Suprapubic skin (tissue), 4 donors: ENCODE results near the gene XYLT2. TPM values are rescaled to one million over a fixed set of nuclear protein-coding genes. Genes with fewer than 3 reads are reported as not detected.
"Not testable (repeated sequence)": the region's sequence is repeated elsewhere in the genome, so short reads cannot be mapped to it uniquely, and the experiment has no call there.

Experiments used
- DNase-seq, 2 donors: peaks; one replicate each; pipeline ENCODE4 v3.0.0-alpha.2; 2019; ENCODE audit warnings: low spot score in 2 of 2
- H3K27ac ChIP-seq: fragments of 200-600 bp; sonication (generic); one replicate; pipeline ENCODE4 v1.5.1; 2019
- H3K27me3 ChIP-seq: fragments of 200-600 bp; sonication (generic); one replicate; pipeline ENCODE4 v1.5.1; 2019
- H3K36me3 ChIP-seq: fragments of 200-600 bp; sonication (generic); one replicate; pipeline ENCODE4 v1.5.1; 2019
- H3K4me1 ChIP-seq: fragments of 200-600 bp; sonication (generic); one replicate; pipeline ENCODE4 v1.5.1; 2019
- H3K4me3 ChIP-seq: fragments of 200-600 bp; sonication (generic); one replicate; pipeline ENCODE4 v1.5.1; 2019; ENCODE audit warnings: mild to moderate bottlenecking
- H3K9me3 ChIP-seq: fragments of 200-600 bp; sonication (generic); one replicate; pipeline ENCODE4 v1.5.1; 2019
- EP300 ChIP-seq: sonication (generic); formaldehyde crosslinking; IDR thresholded peaks from one replicate; pipeline ENCODE4 v1.6.1; 2017; ENCODE audit warnings: antibody characterized with exemption
- POLR2A ChIP-seq, 2 donors: fragments of 450-650 bp; IDR thresholded peaks; one replicate each; pipeline ENCODE4 v1.6.1; 2017; ENCODE audit warnings: antibody characterized with exemption in 2 of 2, mild to moderate bottlenecking in 2 of 2, moderate library complexity in 2 of 2
- POLR2AphosphoS5 ChIP-seq, 3 donors: sonication (generic); formaldehyde crosslinking; IDR thresholded peaks; one replicate each; pipeline ENCODE4 v1.6.1; 2017; ENCODE audit warnings: antibody characterized with exemption in 3 of 3
- WGBS: methylation state at CpG from one replicate; pipeline ENCODE4 v1.1.5; 2018; 5-methylcytosine and 5-hydroxymethylcytosine counted together
- total RNA-seq, 4 donors: library from RNA; depleted of rRNA; stranded (reverse); fragments of >200 nt; gene quantifications; one replicate each; pipeline ENCODE4 v1.1.0, GENCODE V29; 2016
- TF ChIP-seq, protein P1 (sequence below), 2 donors: fragments of 200-600 bp in 1 of 2; fragments of 450-650 bp in 1 of 2; sonication (generic) in 1 of 2; IDR thresholded peaks; one replicate each; pipeline ENCODE4 v1.5.1; 2016 to 2019; ENCODE audit warnings: antibody characterized with exemption in 2 of 2, mild to moderate bottlenecking in 1 of 2, moderate library complexity in 1 of 2

XYLT2 gene
- 10 to 100 TPM; 36.9 to 61.3 (median 45.5) TPM for total RNA-seq

GRCh38 chr17:50345432-50346312, at the start of gene XYLT2:
TSS of gene XYLT2 (plus strand) at chr17:50346126. CDS start at chr17:50346141, 15 bp downstream.
- Histone ChIP-seq H3K9me3 (no peaks in the 10 kb centered on the region), H3K27ac (peak within 1 kb of the TSS; percentile 69), H3K4me3 (peak within 1 kb of the TSS; percentile 74), H3K36me3 (no peaks in the 10 kb centered on the region), H3K27me3 (no peaks in the 10 kb centered on the region), H3K4me1 (peaks cover 34% of the 10 kb centered on the region)
- TF ChIP-seq POLR2A (IDR thresholded peaks at IDR 0.05) (peak in 1 of 2 donors; percentile 28), EP300 (no peak), POLR2AphosphoS5 (IDR thresholded peaks at IDR 0.05) (no peak)
- TF ChIP-seq, protein P1, sequence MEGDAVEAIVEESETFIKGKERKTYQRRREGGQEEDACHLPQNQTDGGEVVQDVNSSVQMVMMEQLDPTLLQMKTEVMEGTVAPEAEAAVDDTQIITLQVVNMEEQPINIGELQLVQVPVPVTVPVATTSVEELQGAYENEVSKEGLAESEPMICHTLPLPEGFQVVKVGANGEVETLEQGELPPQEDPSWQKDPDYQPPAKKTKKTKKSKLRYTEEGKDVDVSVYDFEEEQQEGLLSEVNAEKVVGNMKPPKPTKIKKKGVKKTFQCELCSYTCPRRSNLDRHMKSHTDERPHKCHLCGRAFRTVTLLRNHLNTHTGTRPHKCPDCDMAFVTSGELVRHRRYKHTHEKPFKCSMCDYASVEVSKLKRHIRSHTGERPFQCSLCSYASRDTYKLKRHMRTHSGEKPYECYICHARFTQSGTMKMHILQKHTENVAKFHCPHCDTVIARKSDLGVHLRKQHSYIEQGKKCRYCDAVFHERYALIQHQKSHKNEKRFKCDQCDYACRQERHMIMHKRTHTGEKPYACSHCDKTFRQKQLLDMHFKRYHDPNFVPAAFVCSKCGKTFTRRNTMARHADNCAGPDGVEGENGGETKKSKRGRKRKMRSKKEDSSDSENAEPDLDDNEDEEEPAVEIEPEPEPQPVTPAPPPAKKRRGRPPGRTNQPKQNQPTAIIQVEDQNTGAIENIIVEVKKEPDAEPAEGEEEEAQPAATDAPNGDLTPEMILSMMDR (IDR thresholded peaks at IDR 0.05), result no peak
- WGBS, result 3% methylated on average over 23 of the region's 87 CpGs
- peak; percentile 83 to 88 for DNase-seq

DNA sequence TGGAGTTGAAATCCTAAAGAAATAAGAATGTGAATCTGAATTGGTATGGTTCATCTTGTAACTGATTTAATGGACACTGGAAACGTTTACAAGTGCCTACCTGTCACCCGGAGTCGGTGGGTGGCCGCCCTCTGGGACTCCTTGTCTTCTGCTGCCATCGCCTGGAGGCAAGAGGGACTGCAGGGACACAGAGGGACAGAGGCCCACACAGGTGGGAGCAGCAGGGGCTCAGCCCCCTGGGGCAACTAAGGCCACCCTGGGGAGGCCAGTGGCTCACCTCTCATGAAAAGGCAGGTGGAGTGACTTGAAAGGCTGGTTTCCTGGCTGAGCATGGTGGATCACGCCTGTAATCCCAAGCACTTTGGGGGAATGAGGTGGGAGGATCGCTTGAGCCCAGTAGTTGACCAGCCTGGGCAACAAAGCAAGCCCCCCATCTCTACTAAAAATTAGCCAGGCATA, 48.5 kb upstream of the XYLT2 start:
- Histone ChIP-seq H3K36me3 (no peaks in the 10 kb centered on the region), H3K27me3 (no peaks in the 10 kb centered on the region), H3K4me3 (no peak overlapping the region), H3K4me1 (peaks cover 2% of the 10 kb centered on the region), H3K9me3 (no peaks in the 10 kb centered on the region), H3K27ac (no peak overlapping the region)
- 16% methylated on average over 6 of the region's 7 CpGs for WGBS
- TF ChIP-seq POLR2A (IDR thresholded peaks at IDR 0.05), result no peak
- TF ChIP-seq, protein P1 (IDR thresholded peaks at IDR 0.05), result peak; percentile 89 to 95
- DNase-seq, result peak; percentile 86 to 92

DNA sequence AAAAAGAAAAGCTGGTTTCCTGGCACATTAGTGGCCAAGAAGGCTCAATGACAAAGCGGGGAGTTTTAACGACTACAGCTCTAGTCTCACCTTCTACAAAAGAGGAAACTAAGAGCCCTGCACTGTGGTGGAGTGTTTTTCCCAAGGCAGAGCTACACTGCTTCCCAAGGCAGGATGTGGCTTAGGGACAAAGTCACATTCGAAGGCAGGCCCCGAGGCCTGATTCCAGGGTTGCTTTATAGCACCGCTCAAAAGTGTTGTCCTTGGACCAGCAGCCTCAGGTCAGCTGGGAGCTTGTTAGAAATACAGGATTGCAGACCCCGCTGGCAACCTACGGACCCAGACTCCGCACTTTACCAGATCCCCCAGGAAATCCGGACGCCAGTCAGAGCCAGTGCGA, 47.9 kb upstream of the XYLT2 start:
- Histone ChIP-seq H3K4me3 (no peak overlapping the region), H3K36me3 (no peaks in the 10 kb centered on the region), H3K27ac (no peak overlapping the region), H3K4me1 (peaks cover 2% of the 10 kb centered on the region), H3K9me3 (no peaks in the 10 kb centered on the region), H3K27me3 (no peaks in the 10 kb centered on the region)
- TF ChIP-seq, protein P1 (IDR thresholded peaks at IDR 0.05), result no peak
- TF ChIP-seq POLR2AphosphoS5 (IDR thresholded peaks at IDR 0.05) (no peak), EP300 (no peak), POLR2A (IDR thresholded peaks at IDR 0.05) (no peak)
- no peak for DNase-seq
- 75% methylated on average over 11 of the region's 11 CpGs for WGBS

GRCh38 chr17:50299776-50300175, 46.1 kb upstream of the XYLT2 start:
- Histone ChIP-seq H3K9me3 (no peaks in the 10 kb centered on the region), H3K4me1 (peaks cover 2% of the 10 kb centered on the region), H3K27ac (no peak overlapping the region), H3K36me3 (no peaks in the 10 kb centered on the region), H3K27me3 (no peaks in the 10 kb centered on the region), H3K4me3 (no peak overlapping the region)
- 77% methylated on average over 3 of the region's 3 CpGs for WGBS
- no peak for TF ChIP-seq EP300
- TF ChIP-seq, protein P1 (IDR thresholded peaks at IDR 0.05), result no peak
- no peak for TF ChIP-seq POLR2A (IDR thresholded peaks at IDR 0.05)
- TF ChIP-seq POLR2AphosphoS5 (IDR thresholded peaks at IDR 0.05), result no peak
- DNase-seq, result no peak

- H3K27ac ChIP-seq, H3K36me3 ChIP-seq, H3K27me3 ChIP-seq, H3K9me3 ChIP-seq, DNase-seq, H3K4me3 ChIP-seq, H3K4me1 ChIP-seq: not testable (repeated sequence)
- WGBS, result 31% methylated on average over 1 of the region's 1 CpG
Observed at GRCh38 chr17:50300824-50301223, 45.1 kb upstream of the XYLT2 start.
